Upper lobe of left lung (tissue), 6 donors: ENCODE measurements around the gene IGFL4. TPM values are rescaled to one million over a fixed set of nuclear protein-coding genes. Genes with fewer than 3 reads are reported as not detected.

ENCODE experiments used
- ATAC-seq, 2 donors: fragments of 200-7000 bp; cut with Tn5 transposase; one replicate each; pipeline ENCODE4 v1.9.1; 2022; ENCODE audit warnings: mild to moderate bottlenecking in 2 of 2, moderate library complexity in 2 of 2; ENCODE audit not compliant: low FRiP score in 2 of 2
- DNase-seq, 2 donors: peaks; one replicate each; pipeline ENCODE4 v3.0.0-alpha.2; 2019 to 2020
- H3K27ac ChIP-seq, 4 donors: fragments of 200-600 bp; sonication (generic); one replicate each; pipeline ENCODE4 v1.5.1; 2016 to 2019
- H3K27me3 ChIP-seq, 4 donors: fragments of 200-600 bp; sonication (generic); one replicate each; pipeline ENCODE4 v1.5.1; 2017 to 2019
- H3K36me3 ChIP-seq, 4 donors: fragments of 200-600 bp; sonication (generic); one replicate each; pipeline ENCODE4 v1.5.1; 2016 to 2019
- H3K4me1 ChIP-seq, 4 donors: fragments of 200-600 bp; sonication (generic); one replicate each; pipeline ENCODE4 v1.5.1; 2018 to 2019
- H3K4me3 ChIP-seq, 4 donors: fragments of 200-600 bp; sonication (generic); one replicate each; pipeline ENCODE4 v1.5.1; 2017 to 2019; ENCODE audit warnings: mild to moderate bottlenecking in 2 of 4, moderate library complexity in 1 of 4
- H3K9me3 ChIP-seq, 4 donors: fragments of 200-600 bp; sonication (generic); one replicate each; pipeline ENCODE4 v1.5.1; 2018 to 2019
- CTCF ChIP-seq, 6 experiments: fragments of 450-650 bp in 4 of 6; fragments of 200-600 bp in 2 of 6; sonication (generic) in 2 of 6; IDR thresholded peaks; one replicate each; pipeline ENCODE4 v1.5.1; 2016 to 2019; ENCODE audit warnings: antibody characterized with exemption in 6 of 6
- EP300 ChIP-seq, 4 donors: sonication (generic); formaldehyde crosslinking; IDR thresholded peaks; one replicate each; pipeline ENCODE4 v1.5.1; 2017; ENCODE audit warnings: antibody characterized with exemption in 4 of 4, control low read depth in 2 of 4
- POLR2A ChIP-seq, 4 donors: fragments of 450-650 bp; IDR thresholded peaks; one replicate each; pipeline ENCODE4 v1.5.1; 2016 to 2017; ENCODE audit warnings: antibody characterized with exemption in 4 of 4, mild to moderate bottlenecking in 2 of 4
- POLR2AphosphoS5 ChIP-seq, 2 donors: sonication (generic); formaldehyde crosslinking; IDR thresholded peaks; one replicate each; pipeline ENCODE4 v1.5.1; 2017; ENCODE audit warnings: antibody characterized with exemption in 2 of 2
- WGBS, 2 donors: methylation state at CpG; one replicate each; pipeline ENCODE4 v1.1.5; 2017 to 2018; 5-methylcytosine and 5-hydroxymethylcytosine counted together
- total RNA-seq, 6 donors: library from RNA; depleted of rRNA in 4 of 6; stranded (reverse); fragments of >200 nt in 4 of 6; gene quantifications; one replicate each; pipeline versions ENCODE4 v1.1.0 to v1.2.1, GENCODE V29; 2016 to 2021
- donor health status: DM: no; HTN: no; CAD: no; lungs with moderate emphysema.
- donor health status: DM: no; HTN: yes; CAD: no; lungs with severe emphysema.

Gene IGFL4
- total RNA-seq: not detected

GRCh38 chr19:46040952-46041500 is at the start of gene IGFL4:
Gene IGFL4, minus strand, starts transcription at chr19:46041002. Its CDS starts 40 bp downstream, at chr19:46040962.
- WGBS, 2 donors: 40 to 55% methylated on average over 7 of the region's 7 CpGs
- no peaks in the 10 kb centered on the region for H3K4me1 ChIP-seq
- H3K27me3 ChIP-seq: peaks cover 0 to 3% (median 0%) of the 10 kb centered on the region in 4 donors
- H3K4me3 ChIP-seq: no peak within 1 kb of the TSS
- no peak for TF ChIP-seq EP300 (IDR thresholded peaks at IDR 0.05)
- TF ChIP-seq POLR2AphosphoS5 (IDR thresholded peaks at IDR 0.05): no peak
- TF ChIP-seq CTCF (IDR thresholded peaks at IDR 0.05): no peak
- TF ChIP-seq POLR2A (IDR thresholded peaks at IDR 0.05): no peak
- DNase-seq (no peak), ATAC-seq (no peak)
- no peaks in the 10 kb centered on the region for H3K36me3 ChIP-seq
- no peak within 1 kb of the TSS for H3K27ac ChIP-seq
- H3K9me3 ChIP-seq: no peaks in the 10 kb centered on the region

- 90 to 93% methylated on average over 2 to 5 of the region's 5 CpGs for WGBS, 2 donors
- Histone ChIP-seq H3K27ac (no peak overlapping the region), H3K36me3 (no peaks in the 10 kb centered on the region), H3K9me3 (peaks cover 4 to 9% (median 5%) of the 10 kb centered on the region in 4 donors), H3K4me1 (no peaks in the 10 kb centered on the region), H3K4me3 (no peak overlapping the region), H3K27me3 (no peaks in the 10 kb centered on the region)
- no peak for TF ChIP-seq CTCF (IDR thresholded peaks at IDR 0.05)
- no peak for TF ChIP-seq EP300 (IDR thresholded peaks at IDR 0.05)
- TF ChIP-seq POLR2A (IDR thresholded peaks at IDR 0.05): no peak
- no peak for TF ChIP-seq POLR2AphosphoS5 (IDR thresholded peaks at IDR 0.05)
- ATAC-seq: no peak
- DNase-seq: no peak
These were observed 49.6 kb upstream of the IGFL4 start for GRCh38 chr19:46090444-46090843.

- WGBS, 2 donors: 92 to 95% methylated on average over 1 of the region's 1 CpG
These were observed 48.6 kb upstream of the IGFL4 start for GRCh38 chr19:46089432-46089831.

GRCh38 chr19:46088101-46088500 is 47.3 kb upstream of the IGFL4 start:
- TF ChIP-seq POLR2AphosphoS5 (IDR thresholded peaks at IDR 0.05) (no peak), POLR2A (IDR thresholded peaks at IDR 0.05) (no peak), CTCF (IDR thresholded peaks at IDR 0.05) (no peak), EP300 (IDR thresholded peaks at IDR 0.05) (no peak)
- Histone ChIP-seq H3K4me1 (no peaks in the 10 kb centered on the region), H3K36me3 (no peaks in the 10 kb centered on the region), H3K27me3 (no peaks in the 10 kb centered on the region), H3K9me3 (peaks cover 4 to 9% (median 5%) of the 10 kb centered on the region in 4 donors), H3K4me3 (no peak overlapping the region), H3K27ac (no peak overlapping the region)
- ATAC-seq (no peak), DNase-seq (no peak)
- WGBS, 2 donors: 82 to 87% methylated on average over 2 of the region's 2 CpGs

More at GRCh38 chr19:46089432-46089831, 48.6 kb upstream of the IGFL4 start:
- no peak overlapping the region for H3K27ac ChIP-seq
- no peaks in the 10 kb centered on the region for H3K27me3 ChIP-seq
- H3K36me3 ChIP-seq: no peaks in the 10 kb centered on the region
- no peaks in the 10 kb centered on the region for H3K4me1 ChIP-seq
- H3K9me3 ChIP-seq: peaks cover 4 to 9% (median 5%) of the 10 kb centered on the region in 4 donors
- ATAC-seq (no peak), DNase-seq (no peak)
- H3K4me3 ChIP-seq: no peak overlapping the region
- TF ChIP-seq CTCF (IDR thresholded peaks at IDR 0.05): no peak
- TF ChIP-seq POLR2AphosphoS5 (IDR thresholded peaks at IDR 0.05): no peak
- no peak for TF ChIP-seq POLR2A (IDR thresholded peaks at IDR 0.05)
- TF ChIP-seq EP300 (IDR thresholded peaks at IDR 0.05): no peak

- Histone ChIP-seq H3K27me3 (no peaks in the 10 kb centered on the region), H3K4me1 (no peaks in the 10 kb centered on the region), H3K9me3 (peaks cover 4 to 9% (median 5%) of the 10 kb centered on the region in 4 donors), H3K4me3 (no peak overlapping the region), H3K36me3 (no peaks in the 10 kb centered on the region), H3K27ac (no peak overlapping the region)
- 33% methylated on average over 1 of the region's 1 CpG for WGBS, 2 donors
- ATAC-seq (no peak), DNase-seq (no peak)
- TF ChIP-seq POLR2A (IDR thresholded peaks at IDR 0.05) (no peak), POLR2AphosphoS5 (IDR thresholded peaks at IDR 0.05) (no peak), CTCF (IDR thresholded peaks at IDR 0.05) (no peak), EP300 (IDR thresholded peaks at IDR 0.05) (no peak)
These were observed 45.1 kb upstream of the IGFL4 start for GRCh38 chr19:46085888-46086287.
